ENCODE results near the gene ALOX12B. TPM values are rescaled to one million over a fixed set of nuclear protein-coding genes. Genes with fewer than 3 reads are reported as not detected.

Gene ALOX12B
- total RNA-seq, 2 donors from 2014 or later, result 0.48 to 0.69 TPM

DNA sequence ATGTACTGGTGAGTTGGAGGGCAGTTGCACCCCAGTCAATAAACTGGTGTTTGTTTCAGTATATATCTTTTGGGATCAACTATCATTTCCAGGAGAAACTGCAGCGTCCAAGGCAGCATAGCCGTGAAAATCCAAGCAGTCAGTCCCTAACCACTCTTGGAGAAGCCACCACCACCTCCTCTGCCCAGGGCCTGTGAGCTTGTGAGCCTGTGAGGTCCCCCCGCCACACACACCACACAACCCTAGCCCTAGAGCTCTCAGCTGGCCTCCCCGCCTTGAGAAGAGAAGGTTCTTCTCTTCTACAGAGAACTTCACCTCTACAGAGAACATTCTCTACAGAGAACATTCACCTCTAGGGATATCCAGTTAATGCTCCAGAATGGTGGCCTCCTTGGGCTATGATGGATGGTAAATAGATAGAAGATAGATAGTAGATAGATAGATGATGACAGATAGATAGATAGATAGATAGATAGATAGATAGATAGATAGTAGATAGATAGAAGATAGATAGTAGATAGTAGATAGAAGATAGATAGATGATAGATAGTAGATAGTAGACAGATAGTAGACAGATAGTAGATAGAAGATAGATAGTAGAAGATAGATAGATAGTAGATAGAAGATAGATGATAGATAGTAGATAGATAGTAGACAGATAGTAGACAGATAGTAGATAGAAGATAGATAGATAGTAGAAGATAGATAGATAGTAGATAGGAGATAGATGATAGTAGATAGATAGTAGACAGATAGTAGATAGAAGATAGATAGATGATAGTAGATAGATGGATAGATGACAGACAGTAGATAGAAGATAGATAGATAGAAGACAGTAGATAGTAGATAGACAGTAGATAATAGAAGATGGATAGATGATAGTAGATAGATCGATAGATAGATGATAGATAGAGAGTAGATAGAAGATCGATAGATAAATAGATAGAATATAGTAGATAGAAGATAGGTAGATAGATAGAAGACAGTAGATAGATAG, 35.0 kb downstream of the ALOX12B start:
- Histone ChIP-seq H3K36me3 (no peaks in the 10 kb centered on the region), H3K27me3 (no peaks in the 10 kb centered on the region), H3K4me3 (no peak overlapping the region), H3K9me3 (no peaks in the 10 kb centered on the region), H3K4me1 (no peaks in the 10 kb centered on the region), H3K27ac (no peak overlapping the region), H3K9ac (ENCODE audit: low read depth in 2 of 2, low read length in 2 of 2) (no peak overlapping the region)
- TF ChIP-seq, protein P1, sequence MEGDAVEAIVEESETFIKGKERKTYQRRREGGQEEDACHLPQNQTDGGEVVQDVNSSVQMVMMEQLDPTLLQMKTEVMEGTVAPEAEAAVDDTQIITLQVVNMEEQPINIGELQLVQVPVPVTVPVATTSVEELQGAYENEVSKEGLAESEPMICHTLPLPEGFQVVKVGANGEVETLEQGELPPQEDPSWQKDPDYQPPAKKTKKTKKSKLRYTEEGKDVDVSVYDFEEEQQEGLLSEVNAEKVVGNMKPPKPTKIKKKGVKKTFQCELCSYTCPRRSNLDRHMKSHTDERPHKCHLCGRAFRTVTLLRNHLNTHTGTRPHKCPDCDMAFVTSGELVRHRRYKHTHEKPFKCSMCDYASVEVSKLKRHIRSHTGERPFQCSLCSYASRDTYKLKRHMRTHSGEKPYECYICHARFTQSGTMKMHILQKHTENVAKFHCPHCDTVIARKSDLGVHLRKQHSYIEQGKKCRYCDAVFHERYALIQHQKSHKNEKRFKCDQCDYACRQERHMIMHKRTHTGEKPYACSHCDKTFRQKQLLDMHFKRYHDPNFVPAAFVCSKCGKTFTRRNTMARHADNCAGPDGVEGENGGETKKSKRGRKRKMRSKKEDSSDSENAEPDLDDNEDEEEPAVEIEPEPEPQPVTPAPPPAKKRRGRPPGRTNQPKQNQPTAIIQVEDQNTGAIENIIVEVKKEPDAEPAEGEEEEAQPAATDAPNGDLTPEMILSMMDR (IDR thresholded peaks at IDR 0.05), result no peak
- DNase-seq, result no peak
- intact Hi-C loops (cut with DNase I), result no loop called here

DNA sequence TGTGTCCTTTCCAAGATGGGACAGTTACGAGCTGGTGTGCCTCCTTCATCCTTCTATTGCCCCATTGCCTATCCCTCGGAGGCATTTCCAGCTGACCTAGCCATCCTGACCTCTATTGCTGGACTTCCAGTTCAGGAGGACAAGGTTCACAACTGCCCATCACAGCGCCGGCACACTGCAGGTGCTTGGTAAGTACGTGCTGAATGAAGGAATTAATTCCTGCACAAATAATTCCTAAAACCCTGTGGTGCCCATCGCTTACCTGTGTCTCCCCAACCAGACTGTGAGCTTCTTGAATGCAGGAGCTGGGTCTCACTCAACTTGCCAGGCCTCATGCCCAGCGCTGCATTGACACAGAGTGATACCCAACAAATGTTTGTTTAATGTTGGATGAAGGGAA, 35.7 kb downstream of the ALOX12B start:
- Histone ChIP-seq H3K4me1 (no peaks in the 10 kb centered on the region), H3K9me3 (no peaks in the 10 kb centered on the region), H3K27ac (no peak overlapping the region), H3K27me3 (no peaks in the 10 kb centered on the region), H3K36me3 (no peaks in the 10 kb centered on the region), H3K9ac (ENCODE audit: low read depth in 2 of 2, low read length in 2 of 2) (no peak overlapping the region), H3K4me3 (no peak overlapping the region)
- intact Hi-C loops (cut with DNase I), result no loop called here
- TF ChIP-seq, protein P1 (IDR thresholded peaks at IDR 0.05), result no peak
- DNase-seq, result no peak

DNA sequence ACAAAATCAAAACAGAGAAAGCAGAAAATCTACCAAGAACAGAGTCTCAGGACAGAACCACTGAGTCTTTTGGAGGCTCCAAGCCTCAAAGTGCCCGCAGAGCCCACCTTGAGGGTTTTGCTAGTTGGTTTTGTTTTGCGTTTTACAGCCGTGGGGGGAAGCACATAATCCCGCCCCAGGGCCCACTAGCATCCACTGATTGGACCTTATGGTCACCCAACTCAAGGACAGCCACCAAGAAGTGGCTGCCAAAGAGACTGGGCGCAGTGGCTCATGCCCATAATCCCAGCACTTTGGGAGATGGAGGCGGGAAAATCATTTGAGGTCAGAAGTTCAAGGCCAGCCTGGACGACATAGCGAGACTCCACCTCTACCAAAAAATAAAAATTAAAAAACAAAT, 38.8 kb downstream of the ALOX12B start:
- Histone ChIP-seq H3K4me1 (no peaks in the 10 kb centered on the region), H3K36me3 (no peaks in the 10 kb centered on the region), H3K27ac (no peak overlapping the region), H3K27me3 (no peaks in the 10 kb centered on the region), H3K9ac (ENCODE audit: low read depth in 2 of 2, low read length in 2 of 2) (no peak overlapping the region), H3K4me3 (no peak overlapping the region), H3K9me3 (no peaks in the 10 kb centered on the region)
- DNase-seq, result no peak
- TF ChIP-seq, protein P1 (IDR thresholded peaks at IDR 0.05), result no peak
- intact Hi-C loops (cut with DNase I), result loop anchor here (5.0 kb wide), 1 partner anchor 176 kb away; no protein-coding TSS in a partner anchor

DNA sequence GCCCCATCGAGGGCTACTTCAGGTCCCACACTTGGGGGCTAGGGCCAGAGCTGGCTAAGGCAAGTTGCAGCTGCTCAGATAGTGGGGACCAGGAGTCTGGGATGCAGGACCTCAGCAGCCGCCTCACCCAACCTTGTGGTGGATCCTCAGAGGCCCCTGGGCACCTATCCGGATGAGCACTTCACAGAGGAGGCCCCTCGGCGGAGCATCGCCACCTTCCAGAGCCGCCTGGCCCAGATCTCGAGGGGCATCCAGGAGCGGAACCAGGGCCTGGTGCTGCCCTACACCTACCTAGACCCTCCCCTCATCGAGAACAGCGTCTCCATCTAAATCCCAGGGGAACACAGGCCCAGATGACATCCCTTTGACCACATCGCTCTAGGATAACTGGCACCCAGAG, 39.3 kb downstream of the ALOX12B start:
- Histone ChIP-seq H3K4me3 (no peak overlapping the region), H3K9ac (ENCODE audit: low read depth in 2 of 2, low read length in 2 of 2) (no peak overlapping the region), H3K27me3 (no peaks in the 10 kb centered on the region), H3K36me3 (no peaks in the 10 kb centered on the region), H3K4me1 (no peaks in the 10 kb centered on the region), H3K27ac (no peak overlapping the region), H3K9me3 (no peaks in the 10 kb centered on the region)
- DNase-seq, result no peak
- intact Hi-C loops (cut with DNase I), result loop anchor here (5.0 kb wide), 1 partner anchor 176 kb away; no protein-coding TSS in a partner anchor
- TF ChIP-seq, protein P1 (IDR thresholded peaks at IDR 0.05), result no peak

DNA sequence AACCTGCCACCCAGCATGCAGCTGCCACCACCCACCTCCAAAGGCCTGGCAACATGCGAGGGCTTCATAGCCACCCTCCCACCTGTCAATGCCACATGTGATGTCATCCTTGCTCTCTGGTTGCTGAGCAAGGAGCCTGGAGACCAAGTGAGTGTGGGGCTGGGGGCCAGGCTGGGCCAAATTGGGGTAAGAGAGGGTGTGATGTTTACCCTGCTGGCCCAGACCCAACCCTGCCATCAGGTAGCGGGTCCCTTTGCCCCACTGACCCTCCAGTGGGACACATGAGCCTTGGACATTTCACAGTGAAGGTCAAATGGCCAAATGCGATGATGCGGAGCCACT, 39.8 kb downstream of the ALOX12B start:
- no peaks in the 10 kb centered on the region for H3K36me3 ChIP-seq
- no peaks in the 10 kb centered on the region for H3K9me3 ChIP-seq
- H3K9ac ChIP-seq (ENCODE audit: low read depth in 2 of 2, low read length in 2 of 2), result no peak overlapping the region
- H3K4me1 ChIP-seq, result no peaks in the 10 kb centered on the region
- no peak overlapping the region for H3K27ac ChIP-seq
- TF ChIP-seq, protein P1 (IDR thresholded peaks at IDR 0.05), result no peak
- no peaks in the 10 kb centered on the region for H3K27me3 ChIP-seq
- intact Hi-C loops (cut with DNase I), result loop anchor here (5.0 kb wide), 1 partner anchor 175 kb away; no protein-coding TSS in a partner anchor
- H3K4me3 ChIP-seq, result no peak overlapping the region
- DNase-seq, result no peak
